ENCODE results near the gene CDC42EP5.
"Not testable (repeated sequence)": the region's sequence is repeated elsewhere in the genome, so short reads cannot be mapped to it uniquely, and the experiment has no call there.

- TF ChIP-seq CTCF (IDR thresholded peaks at IDR 0.05; ENCODE audit: low read depth, low read length, missing input control); GABPA (IDR thresholded peaks at IDR 0.05 in 1 of 2, conservative IDR thresholded peaks at IDR 0.05 in 1 of 2); RXRA (IDR thresholded peaks at IDR 0.05); SP1 (IDR thresholded peaks at IDR 0.05); REST (IDR thresholded peaks at IDR 0.05); ATF3 (IDR thresholded peaks at IDR 0.05): not testable (repeated sequence)
These were observed 34.1 kb upstream of the CDC42EP5 start for GRCh38 chr19:54507038-54507717.
